Hepatocyte (in vitro differentiated cells): ENCODE data around the gene NEB. TPM values are rescaled to one million over a fixed set of nuclear protein-coding genes. Genes with fewer than 3 reads are reported as not detected.
"Not testable (repeated sequence)": the region's sequence is repeated elsewhere in the genome, so short reads cannot be mapped to it uniquely, and the experiment has no call there.

Experiments used
- DNase-seq: peaks from one replicate; pipeline ENCODE4 v3.0.0-alpha.2; 2016; ENCODE audit warnings: low spot score
- H2AFZ ChIP-seq: fragments of 200-600 bp; sonication (generic); 2 replicates; pipeline ENCODE4 v1.6.0; 2016; ENCODE audit warnings: antibody characterized with exemption, mild to moderate bottlenecking
- H3K27ac ChIP-seq: fragments of 200-600 bp; sonication (generic); 2 replicates; pipeline ENCODE4 v1.5.1; 2016; ENCODE audit warnings: mild to moderate bottlenecking
- H3K27me3 ChIP-seq: fragments of 200-600 bp; sonication (generic); 2 replicates; pipeline ENCODE4 v1.6.1; 2016
- H3K36me3 ChIP-seq: fragments of 200-600 bp; sonication (generic); replicated peaks from 2 replicates; pipeline ENCODE4 v1.5.1; 2016; ENCODE audit warnings: low read depth; ENCODE audit not compliant: insufficient read depth
- H3K4me1 ChIP-seq: fragments of 200-600 bp; sonication (generic); 2 replicates; pipeline ENCODE4 v1.5.1; 2016; ENCODE audit warnings: mild to moderate bottlenecking, moderate library complexity; ENCODE audit not compliant: insufficient read depth
- H3K4me2 ChIP-seq: fragments of 200-600 bp; sonication (generic); 2 replicates; pipeline ENCODE4 v1.6.0; 2016
- H3K4me3 ChIP-seq: fragments of 200-600 bp; sonication (generic); 2 replicates; pipeline ENCODE4 v1.5.1; 2016; ENCODE audit warnings: mild to moderate bottlenecking
- H3K79me2 ChIP-seq: fragments of 200-600 bp; sonication (generic); 2 replicates; pipeline ENCODE4 v1.6.0; 2017; ENCODE audit warnings: mild to moderate bottlenecking
- H3K9me2 ChIP-seq: fragments of 200-600 bp; sonication (generic); replicated peaks from 2 replicates; pipeline ENCODE4 v1.6.0; 2017; ENCODE audit warnings: mild to moderate bottlenecking; ENCODE audit not compliant: insufficient read depth
- H3K9me3 ChIP-seq: fragments of 200-600 bp; sonication (generic); 2 replicates; pipeline ENCODE4 v1.5.1; 2016; ENCODE audit warnings: low read depth, mild to moderate bottlenecking
- H4K20me1 ChIP-seq: fragments of 200-600 bp; sonication (generic); 2 replicates; pipeline ENCODE4 v1.6.0; 2016; ENCODE audit warnings: mild to moderate bottlenecking; ENCODE audit not compliant: insufficient read depth, poor library complexity, severe bottlenecking
- CTCF ChIP-seq: fragments of 200-600 bp; sonication (generic); IDR thresholded peaks from 2 replicates; pipeline ENCODE4 v1.5.1; 2016; ENCODE audit warnings: antibody characterized with exemption, mild to moderate bottlenecking; ENCODE audit not compliant: poor library complexity
- EZH2 ChIP-seq: fragments of 200-600 bp; sonication (generic); IDR thresholded peaks from 2 replicates; pipeline ENCODE4 v1.6.1; 2016; ENCODE audit warnings: antibody characterized with exemption, mild to moderate bottlenecking, borderline replicate concordance
- EZH2phosphoT487 ChIP-seq: fragments of 200-600 bp; sonication (generic); IDR thresholded peaks from one replicate; pipeline ENCODE4 v1.6.1; 2018; ENCODE audit warnings: antibody characterized with exemption, mild to moderate bottlenecking, low read depth, moderate library complexity; ENCODE audit not compliant: unreplicated experiment, severe bottlenecking
- WGBS: methylation state at CpG from one replicate; pipeline ENCODE4 v1.1.6; 2016; ENCODE audit warnings: low lambda C conversion rate; ENCODE audit errors: missing lambda C conversion rate; 5-methylcytosine and 5-hydroxymethylcytosine counted together
- polyA plus RNA-seq: library from polyadenylated mRNA; unstranded; fragments of >200 nt; fragmentation: Nextera tagmentation; extraction: Ambion mirVana; gene quantifications from 2 replicates; pipeline ENCODE4 v1.2.1, GENCODE V29; 2016
- total RNA-seq: library from RNA; depleted of rRNA; stranded (reverse); fragments of >200 nt; gene quantifications from 2 replicates; pipeline ENCODE4 v1.2.3, GENCODE V29; 2014

Gene NEB
- total and polyA plus RNA-seq, 2 experiments from 2014 or later, result 0.75 to 2.2 TPM

DNA sequence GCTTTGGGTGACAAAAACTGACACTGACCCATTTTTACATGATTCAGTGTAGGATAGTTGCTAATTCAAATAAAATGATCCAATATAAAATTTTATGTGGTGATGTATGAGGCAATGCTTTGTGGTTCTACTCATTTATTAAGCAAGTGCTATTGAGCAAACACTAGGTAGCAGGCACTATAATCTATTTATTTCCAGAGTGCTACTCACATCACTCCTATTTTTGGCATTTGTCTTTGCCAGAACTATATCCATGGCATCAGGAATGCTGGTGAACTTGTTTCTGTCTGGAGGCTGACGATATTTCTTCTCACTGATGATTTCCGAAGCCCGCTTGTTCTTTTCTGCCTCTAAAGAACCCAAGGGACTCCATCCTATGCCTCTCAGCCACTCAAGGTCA, 84.3 kb downstream of the NEB start:
- 90% methylated on average over 3 of the region's 3 CpGs for WGBS
- H3K4me3 ChIP-seq, result no peak overlapping the region

GRCh38 chr2:151649400-151649799, 84.9 kb downstream of the NEB start:
- Histone ChIP-seq H3K4me3 (no peak overlapping the region), H3K27me3 (no peaks in the 10 kb centered on the region), H3K9me2 (no peaks in the 10 kb centered on the region), H2AFZ (no peak overlapping the region), H3K9me3 (no peaks in the 10 kb centered on the region), H3K36me3 (no peaks in the 10 kb centered on the region), H3K4me1 (no peaks in the 10 kb centered on the region), H3K4me2 (no peak overlapping the region), H4K20me1 (no peaks in the 10 kb centered on the region), H3K79me2 (no peaks in the 10 kb centered on the region), H3K27ac (no peak overlapping the region)
- no peak for DNase-seq
- TF ChIP-seq CTCF (no peak), EZH2phosphoT487 (no peak), EZH2 (no peak)
- WGBS, result 87% methylated on average over 1 of the region's 1 CpG

More for the DNA sequence above, 84.3 kb downstream of the NEB start:
- Histone ChIP-seq H3K4me1 (no peaks in the 10 kb centered on the region), H3K4me2 (no peak overlapping the region), H3K27me3 (no peaks in the 10 kb centered on the region), H3K27ac (no peak overlapping the region), H3K9me3 (no peaks in the 10 kb centered on the region), H4K20me1 (no peaks in the 10 kb centered on the region), H3K36me3 (no peaks in the 10 kb centered on the region), H3K79me2 (no peaks in the 10 kb centered on the region), H3K9me2 (no peaks in the 10 kb centered on the region), H2AFZ (no peak overlapping the region)
- DNase-seq, result no peak
- TF ChIP-seq EZH2, result no peak

- not testable (repeated sequence) for H3K9me3 ChIP-seq, H3K9me2 ChIP-seq, H3K27ac ChIP-seq, H3K4me3 ChIP-seq, H3K36me3 ChIP-seq, H3K4me2 ChIP-seq, H3K27me3 ChIP-seq, H3K4me1 ChIP-seq, H4K20me1 ChIP-seq, H3K79me2 ChIP-seq, DNase-seq, H2AFZ ChIP-seq
- WGBS, result 97% methylated on average over 4 of the region's 4 CpGs
These were observed 87.8 kb downstream of the NEB start for GRCh38 chr2:151646512-151646911.

DNA sequence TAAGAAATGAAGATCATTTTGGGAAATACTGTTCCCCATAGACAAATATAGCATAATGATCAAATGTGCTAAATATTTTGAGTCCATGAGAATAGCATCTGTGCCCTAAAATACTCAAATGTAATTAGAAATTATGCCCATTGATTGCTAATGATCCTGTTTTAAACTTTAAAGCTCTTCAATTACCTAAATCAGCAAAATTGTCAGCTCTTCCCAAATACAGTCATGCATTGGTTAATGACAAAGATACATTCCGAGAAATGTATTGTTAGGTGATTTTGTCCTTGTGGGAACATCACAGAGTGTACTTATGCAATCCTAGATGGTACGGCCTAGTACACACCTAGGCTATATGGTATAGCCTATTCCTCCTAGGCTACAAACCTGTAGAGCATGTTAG, 89.7 kb downstream of the NEB start:
- no peak overlapping the region for H3K4me2 ChIP-seq
- no peaks in the 10 kb centered on the region for H3K79me2 ChIP-seq
- no peaks in the 10 kb centered on the region for H3K9me2 ChIP-seq
- no peak for DNase-seq
- H3K27ac ChIP-seq, result no peak overlapping the region
- H3K4me3 ChIP-seq, result no peak overlapping the region
- TF ChIP-seq EZH2 (no peak), EZH2phosphoT487 (no peak), CTCF (no peak)
- H2AFZ ChIP-seq, result no peak overlapping the region
- H3K36me3 ChIP-seq, result no peaks in the 10 kb centered on the region
- H3K27me3 ChIP-seq, result no peaks in the 10 kb centered on the region
- H3K9me3 ChIP-seq, result no peaks in the 10 kb centered on the region
- no peaks in the 10 kb centered on the region for H4K20me1 ChIP-seq
- H3K4me1 ChIP-seq, result no peaks in the 10 kb centered on the region
- WGBS, result 96% methylated on average over 2 of the region's 2 CpGs

GRCh38 chr2:151641895-151642294, 92.4 kb downstream of the NEB start:
- WGBS, result 72% methylated on average over 2 of the region's 2 CpGs
- H4K20me1 ChIP-seq, H2AFZ ChIP-seq, H3K36me3 ChIP-seq, H3K9me2 ChIP-seq, DNase-seq, H3K4me2 ChIP-seq, H3K4me1 ChIP-seq, H3K9me3 ChIP-seq, H3K4me3 ChIP-seq, H3K79me2 ChIP-seq, H3K27me3 ChIP-seq, H3K27ac ChIP-seq: not testable (repeated sequence)
